K562 (cell line): ENCODE data around the gene GIGYF1. TPM values are rescaled to one million over a fixed set of nuclear protein-coding genes. Genes with fewer than 3 reads are reported as not detected.

Experiments
- DACH1 ChIP-seq: fragments of 450-650 bp; IDR thresholded peaks from 2 replicates; pipeline ENCODE4 v1.6.1; 2018; ENCODE audit not compliant: partially characterized antibody
- FIP1L1 ChIP-seq: fragments of 200-400 bp; formaldehyde crosslinking; IDR thresholded peaks from 2 replicates; pipeline ENCODE4 v1.6.1; 2018; ENCODE audit warnings: mild to moderate bottlenecking, low read depth, low read length; ENCODE audit not compliant: poor library complexity, severe bottlenecking
- FOXA3 ChIP-seq, 2 experiments: fragments of 450-650 bp in 1 of 2; sonication (generic) in 1 of 2; formaldehyde crosslinking; IDR thresholded peaks in 1 of 2; conservative IDR thresholded peaks in 1 of 2; 2 replicates each; pipeline versions ENCODE4 v1.4.0 to v1.8.0; 2020 to 2022; ENCODE audit warnings: mild to moderate bottlenecking in 2 of 2, missing genetic modification reagents in 1 of 2
- MAFG ChIP-seq: fragments of 450-650 bp; conservative IDR thresholded peaks from 2 replicates; pipeline ENCODE4 v1.6.1; 2016; ENCODE audit warnings: missing genetic modification characterization, missing compliant biosample characterization
- OTX1 ChIP-seq: fragments of 450-650 bp; formaldehyde crosslinking; IDR thresholded peaks from 2 replicates; pipeline ENCODE4 v1.4.0; 2022; ENCODE audit warnings: mild to moderate bottlenecking
- PHB2 ChIP-seq: fragments of 450-650 bp; IDR thresholded peaks from 2 replicates; pipeline ENCODE4 v1.6.1; 2017; ENCODE audit warnings: low read depth
- RBFOX2 ChIP-seq: fragments of 200-400 bp; formaldehyde crosslinking; IDR thresholded peaks from 2 replicates; pipeline ENCODE4 v1.6.1; 2017; ENCODE audit warnings: low read depth, mild to moderate bottlenecking, low read length, moderate library complexity
- SPI1 ChIP-seq: IDR thresholded peaks from 2 replicates; pipeline ENCODE4 v1.6.1; 2011; ENCODE audit warnings: low read depth, low read length, control low read depth, borderline replicate concordance
- TOE1 ChIP-seq, 2 experiments: fragments of 450-650 bp in 1 of 2; sonication (generic) in 1 of 2; formaldehyde crosslinking in 1 of 2; IDR thresholded peaks; 2 replicates each; pipeline versions ENCODE4 v1.7.1 to v1.8.0; 2016 to 2022; ENCODE audit warnings: borderline replicate concordance in 2 of 2, mild to moderate bottlenecking in 2 of 2, antibody characterized with exemption in 1 of 2, inconsistent platforms in 1 of 2, low read depth in 1 of 2, missing genetic modification reagents in 1 of 2, moderate library complexity in 1 of 2
- ZKSCAN3 ChIP-seq: fragments of 250-450 bp; sonication (Bioruptor Pico); IDR thresholded peaks from 2 replicates; pipeline ENCODE4 v1.4.0; 2020
- ZKSCAN8 ChIP-seq: fragments of 200-800 bp; sonication (Bioruptor generic); IDR thresholded peaks from 2 replicates; pipeline ENCODE4 v1.6.1; 2016; ENCODE audit warnings: missing genetic modification characterization, missing compliant biosample characterization
- ZNF311 ChIP-seq: fragments of 250-450 bp; sonication (Bioruptor Pico); IDR thresholded peaks from 2 replicates; pipeline ENCODE4 v1.4.0; 2020; ENCODE audit warnings: mild to moderate bottlenecking, moderate library complexity
- ZNF316 ChIP-seq: fragments of 450-650 bp; IDR thresholded peaks from 2 replicates; pipeline ENCODE4 v1.6.1; 2016
- ZNF444 ChIP-seq: fragments of 250-450 bp; sonication (Bioruptor Pico); IDR thresholded peaks from 2 replicates; pipeline ENCODE4 v1.4.0; 2020; ENCODE audit warnings: mild to moderate bottlenecking, moderate library complexity
- ZNF551 ChIP-seq: fragments of 250-450 bp; sonication (Bioruptor Pico); IDR thresholded peaks from 2 replicates; pipeline ENCODE4 v1.5.0; 2021; ENCODE audit warnings: mild to moderate bottlenecking, moderate library complexity
- ZNF764 ChIP-seq: fragments of 250-450 bp; sonication (Bioruptor Pico); IDR thresholded peaks from 2 replicates; pipeline ENCODE4 v1.4.0; 2020; ENCODE audit warnings: low read depth, mild to moderate bottlenecking, moderate library complexity
- ZNF766 ChIP-seq: fragments of 200-800 bp; sonication (Bioruptor generic); conservative IDR thresholded peaks from 2 replicates; pipeline ENCODE4 v1.6.1; 2016; ENCODE audit warnings: missing genetic modification characterization, missing compliant biosample characterization
- polyA plus RNA-seq, 8 experiments: library from polyadenylated mRNA; depleted of rRNA in 4 of 8; stranded (reverse) in 5 of 8; unstranded in 3 of 8; fragments of >200 nt; fragmentation: Nextera tagmentation in 2 of 8; fragmentation: Illumina TruSeq in 1 of 8; extraction: Ambion mirVana in 2 of 8; extraction: Trizol in 1 of 8; gene quantifications; 2 replicates each; pipeline versions ENCODE4 v1.2.1 to v1.2.3, GENCODE V29; 2011 to 2014; ENCODE audit warnings: inconsistent platforms in 1 of 8, missing spikeins in 1 of 8
- total RNA-seq, 7 experiments: library from RNA; depleted of rRNA in 6 of 7; stranded (reverse); fragments of >200 nt in 6 of 7; fragmentation: Illumina TruSeq in 2 of 7; extraction: Trizol in 2 of 7; gene quantifications; 2 replicates each; pipeline versions ENCODE4 v1.2.1 to v1.2.3, GENCODE V29; 2011 to 2021; ENCODE audit warnings: low replicate concordance in 1 of 7
- TF ChIP-seq, protein P1 (sequence below): fragments of 450-650 bp; IDR thresholded peaks from 2 replicates; pipeline ENCODE4 v1.6.1; 2014; ENCODE audit warnings: low read depth, mild to moderate bottlenecking, moderate library complexity, borderline replicate concordance
- TF ChIP-seq, protein P2 (sequence below), 3 experiments: fragments of 200-800 bp in 1 of 3; sonication (Bioruptor generic) in 1 of 3; sonication (generic) in 1 of 3; formaldehyde crosslinking in 1 of 3; IDR thresholded peaks; 2 replicates each; pipeline versions ENCODE4 v1.6.1 to v1.8.0; 2016 to 2022; ENCODE audit warnings: mild to moderate bottlenecking in 2 of 3, missing compliant biosample characterization in 2 of 3, missing genetic modification characterization in 2 of 3, missing genetic modification reagents in 1 of 3
- TF ChIP-seq, protein P3 (sequence below): fragments of 250-450 bp; sonication (Bioruptor Pico); IDR thresholded peaks from 2 replicates; pipeline ENCODE4 v1.6.1; 2021; ENCODE audit warnings: mild to moderate bottlenecking
- TF ChIP-seq, protein P4 (sequence below): fragments of 250-450 bp; sonication (Bioruptor Pico); IDR thresholded peaks from 2 replicates; pipeline ENCODE4 v1.4.0; 2020; ENCODE audit warnings: mild to moderate bottlenecking
- TF ChIP-seq, protein P5 (sequence below): fragments of 450-650 bp; IDR thresholded peaks from 2 replicates; pipeline ENCODE4 v1.6.1; 2016

GIGYF1 gene
- total and polyA plus RNA-seq, 9 of the 15 experiments (the other 6 are each of a cell fraction or from before 2014, with no cell fraction given) = 0.56 to 76.2 (median 16.8) TPM

DNA sequence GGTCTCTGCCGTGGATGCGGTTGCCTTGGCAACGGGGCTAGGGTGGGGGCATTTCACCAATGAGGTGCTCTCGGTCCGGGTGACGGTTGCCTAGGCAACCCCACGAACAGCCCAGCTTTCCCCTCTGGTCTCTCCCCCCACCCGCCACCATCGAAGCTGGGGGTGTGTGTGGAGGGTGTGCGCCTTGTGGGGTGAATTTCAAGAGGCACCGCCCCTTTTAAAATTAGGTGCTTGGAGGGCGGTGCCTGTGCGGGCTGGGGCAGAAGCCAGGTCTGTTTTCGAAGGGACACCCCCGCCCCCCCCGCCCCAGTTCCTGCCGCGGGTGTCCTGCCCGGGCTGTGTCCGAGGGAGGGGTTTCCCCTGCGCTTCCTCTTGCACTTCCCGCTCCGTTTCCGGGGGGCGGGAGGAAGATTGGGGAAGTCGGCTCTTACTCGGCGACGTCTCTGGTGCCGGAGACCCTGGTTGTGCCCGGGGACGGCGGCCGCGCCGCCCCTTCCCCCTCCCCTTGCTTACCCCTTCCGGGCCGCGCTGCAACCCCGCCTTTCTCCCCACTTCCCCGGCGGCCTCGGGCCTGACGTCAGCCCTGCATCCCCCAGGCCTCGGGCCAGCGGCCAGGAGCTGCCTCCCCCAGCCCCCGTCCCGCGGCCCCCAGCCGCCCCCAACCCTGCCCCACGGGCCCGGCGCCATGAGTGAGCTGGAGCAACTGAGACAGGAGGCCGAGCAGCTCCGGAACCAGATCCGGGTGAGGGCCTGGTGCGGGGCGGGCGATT, 18.3 kb downstream of the GIGYF1 start (continued):
- TF ChIP-seq TOE1 (IDR thresholded peaks at IDR 0.05; ENCODE audit: borderline replicate concordance) (no peak), TOE1 (CRISPR knock-in tag; IDR thresholded peaks at IDR 0.05; ENCODE audit: borderline replicate concordance, low read depth) (no peak), ZNF764 (CRISPR knock-in tag) (no peak), ZNF551 (CRISPR knock-in tag) (no peak), ZNF316 (no peak), ZNF766 (CRISPR knock-in tag) (no peak), DACH1 (no peak), PHB2 (no peak), OTX1 (CRISPR knock-in tag) (no peak), ZKSCAN3 (no peak), FOXA3 (CRISPR knock-in tag; conservative IDR thresholded peaks at IDR 0.05 in 1 of 2, IDR thresholded peaks at IDR 0.05 in 1 of 2) (no peak), SPI1 (peak; percentile 90), FIP1L1 (no peak), MAFG (tag) (no peak), ZKSCAN8 (CRISPR knock-in tag) (no peak), ZNF311 (CRISPR knock-in tag) (no peak), ZNF444 (CRISPR knock-in tag) (no peak), RBFOX2 (peak; percentile 62)
- TF ChIP-seq, protein P1, sequence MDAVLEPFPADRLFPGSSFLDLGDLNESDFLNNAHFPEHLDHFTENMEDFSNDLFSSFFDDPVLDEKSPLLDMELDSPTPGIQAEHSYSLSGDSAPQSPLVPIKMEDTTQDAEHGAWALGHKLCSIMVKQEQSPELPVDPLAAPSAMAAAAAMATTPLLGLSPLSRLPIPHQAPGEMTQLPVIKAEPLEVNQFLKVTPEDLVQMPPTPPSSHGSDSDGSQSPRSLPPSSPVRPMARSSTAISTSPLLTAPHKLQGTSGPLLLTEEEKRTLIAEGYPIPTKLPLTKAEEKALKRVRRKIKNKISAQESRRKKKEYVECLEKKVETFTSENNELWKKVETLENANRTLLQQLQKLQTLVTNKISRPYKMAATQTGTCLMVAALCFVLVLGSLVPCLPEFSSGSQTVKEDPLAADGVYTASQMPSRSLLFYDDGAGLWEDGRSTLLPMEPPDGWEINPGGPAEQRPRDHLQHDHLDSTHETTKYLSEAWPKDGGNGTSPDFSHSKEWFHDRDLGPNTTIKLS = no peak
- TF ChIP-seq, protein P2, sequence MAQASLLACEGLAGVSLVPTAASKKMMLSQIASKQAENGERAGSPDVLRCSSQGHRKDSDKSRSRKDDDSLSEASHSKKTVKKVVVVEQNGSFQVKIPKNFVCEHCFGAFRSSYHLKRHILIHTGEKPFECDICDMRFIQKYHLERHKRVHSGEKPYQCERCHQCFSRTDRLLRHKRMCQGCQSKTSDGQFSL (CRISPR knock-in tag; IDR thresholded peaks at IDR 0.05) = peak; percentile 56; the same call in 1 of the 2 replicates
- TF ChIP-seq, protein P2 (tag; IDR thresholded peaks at IDR 0.05) = peak in 1 of 2 experiments; percentile 68; a peak in 1 of 4 replicates
- TF ChIP-seq, protein P3, sequence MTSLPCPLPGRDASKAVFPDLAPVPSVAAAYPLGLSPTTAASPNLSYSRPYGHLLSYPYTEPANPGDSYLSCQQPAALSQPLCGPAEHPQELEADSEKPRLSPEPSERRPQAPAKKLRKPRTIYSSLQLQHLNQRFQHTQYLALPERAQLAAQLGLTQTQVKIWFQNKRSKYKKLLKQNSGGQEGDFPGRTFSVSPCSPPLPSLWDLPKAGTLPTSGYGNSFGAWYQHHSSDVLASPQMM (CRISPR knock-in tag) = no peak
- TF ChIP-seq, protein P4, sequence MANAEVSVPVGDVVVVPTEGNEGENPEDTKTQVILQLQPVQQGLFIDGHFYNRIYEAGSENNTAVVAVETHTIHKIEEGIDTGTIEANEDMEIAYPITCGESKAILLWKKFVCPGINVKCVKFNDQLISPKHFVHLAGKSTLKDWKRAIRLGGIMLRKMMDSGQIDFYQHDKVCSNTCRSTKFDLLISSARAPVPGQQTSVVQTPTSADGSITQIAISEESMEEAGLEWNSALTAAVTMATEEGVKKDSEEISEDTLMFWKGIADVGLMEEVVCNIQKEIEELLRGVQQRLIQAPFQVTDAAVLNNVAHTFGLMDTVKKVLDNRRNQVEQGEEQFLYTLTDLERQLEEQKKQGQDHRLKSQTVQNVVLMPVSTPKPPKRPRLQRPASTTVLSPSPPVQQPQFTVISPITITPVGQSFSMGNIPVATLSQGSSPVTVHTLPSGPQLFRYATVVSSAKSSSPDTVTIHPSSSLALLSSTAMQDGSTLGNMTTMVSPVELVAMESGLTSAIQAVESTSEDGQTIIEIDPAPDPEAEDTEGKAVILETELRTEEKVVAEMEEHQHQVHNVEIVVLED (CRISPR knock-in tag) = no peak
- TF ChIP-seq, protein P5, sequence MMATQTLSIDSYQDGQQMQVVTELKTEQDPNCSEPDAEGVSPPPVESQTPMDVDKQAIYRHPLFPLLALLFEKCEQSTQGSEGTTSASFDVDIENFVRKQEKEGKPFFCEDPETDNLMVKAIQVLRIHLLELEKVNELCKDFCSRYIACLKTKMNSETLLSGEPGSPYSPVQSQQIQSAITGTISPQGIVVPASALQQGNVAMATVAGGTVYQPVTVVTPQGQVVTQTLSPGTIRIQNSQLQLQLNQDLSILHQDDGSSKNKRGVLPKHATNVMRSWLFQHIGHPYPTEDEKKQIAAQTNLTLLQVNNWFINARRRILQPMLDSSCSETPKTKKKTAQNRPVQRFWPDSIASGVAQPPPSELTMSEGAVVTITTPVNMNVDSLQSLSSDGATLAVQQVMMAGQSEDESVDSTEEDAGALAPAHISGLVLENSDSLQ = no peak
